IMR-90 (cell line): Measurements from ENCODE around the gene CHPT1. TPM values are rescaled to one million over a fixed set of nuclear protein-coding genes. Genes with fewer than 3 reads are reported as not detected.

Source experiments
- ATAC-seq: fragments of 200-7000 bp; cut with Tn5 transposase; 2 replicates; pipeline ENCODE4 v1.9.1; 2020; ENCODE audit warnings: low read depth, mild to moderate bottlenecking, moderate library complexity
- BruUV-seq: library from RNA; stranded (reverse); fragments of 400-500 nt; replicated peaks from 2 replicates; lab custom pipeline; 2021; lab: Mats Ljungman, UMichigan
- CTCF ChIA-PET: fragments of 300-600 bp; formaldehyde crosslinking; extraction: SDS; loops from one replicate; lab custom pipeline; 2021; ENCODE audit warnings: antibody characterized with exemption; lab: Yijun Ruan, JAX
- POLR2A ChIA-PET: fragments of 300-600 bp; sonication (Branson Sonifier 250); formaldehyde crosslinking; loops from one replicate; lab custom pipeline; 2022; ENCODE audit warnings: antibody characterized with exemption; ENCODE audit not compliant: unreplicated experiment; lab: Charles Lee
- DNase-seq: peaks from one replicate; pipeline ENCODE4 v3.0.0; 2013
- H2AFZ ChIP-seq: replicated peaks from 2 replicates; pipeline ENCODE3; 2013; ENCODE audit warnings: low read length, mild to moderate bottlenecking; ENCODE audit not compliant: poor library complexity
- H2AK5ac ChIP-seq: 2 replicates; pipeline ENCODE4 v1.6.1; 2013; ENCODE audit warnings: low read depth, low read length, inconsistent platforms
- H2AK9ac ChIP-seq: replicated peaks from 2 replicates; pipeline ENCODE3; 2013; ENCODE audit warnings: mild to moderate bottlenecking, low read depth, low read length, moderate library complexity; ENCODE audit not compliant: poor library complexity
- H2BK120ac ChIP-seq: 2 replicates; pipeline ENCODE4 v1.6.1; 2013; ENCODE audit warnings: low read depth, low read length, inconsistent platforms
- H2BK15ac ChIP-seq: 3 replicates; pipeline ENCODE4 v1.6.1; 2013; ENCODE audit warnings: low read depth, low read length, inconsistent platforms
- H2BK20ac ChIP-seq: 2 replicates; pipeline ENCODE4 v1.6.1; 2013; ENCODE audit warnings: low read depth, mild to moderate bottlenecking, inconsistent platforms, low read length, moderate library complexity
- H2BK5ac ChIP-seq: 2 replicates; pipeline ENCODE4 v1.6.1; 2013; ENCODE audit warnings: mild to moderate bottlenecking, low read depth, low read length, inconsistent platforms; ENCODE audit not compliant: poor library complexity, severe bottlenecking
- H3K14ac ChIP-seq: replicated peaks from 2 replicates; pipeline ENCODE4 v1.6.1; 2013; ENCODE audit warnings: low read depth, low read length, inconsistent platforms
- H3K18ac ChIP-seq: 2 replicates; pipeline ENCODE4 v1.6.1; 2013; ENCODE audit warnings: low read depth, low read length, control low read depth
- H3K23ac ChIP-seq: 2 replicates; pipeline ENCODE4 v1.6.1; 2013; ENCODE audit warnings: low read depth, low read length, inconsistent platforms
- H3K27ac ChIP-seq: 2 replicates; pipeline ENCODE4 v1.5.1; 2013; ENCODE audit warnings: mild to moderate bottlenecking, control low read depth, low read length; ENCODE audit not compliant: insufficient read depth
- H3K27me3 ChIP-seq: 2 replicates; pipeline ENCODE4 v1.6.1; 2013; ENCODE audit warnings: low read length; ENCODE audit not compliant: control insufficient read depth, insufficient read depth
- H3K36me3 ChIP-seq: 2 replicates; pipeline ENCODE4 v1.6.1; 2013; ENCODE audit warnings: low read length, mixed read lengths; ENCODE audit not compliant: control insufficient read depth, insufficient read depth
- H3K4ac ChIP-seq: 2 replicates; pipeline ENCODE4 v1.6.1; 2013; ENCODE audit warnings: low read depth, low read length, inconsistent platforms
- H3K4me1 ChIP-seq: 2 replicates; pipeline ENCODE4 v1.6.1; 2013; ENCODE audit warnings: low read length, mixed read lengths; ENCODE audit not compliant: control insufficient read depth, insufficient read depth
- H3K4me2 ChIP-seq: 2 replicates; pipeline ENCODE4 v1.6.1; 2013; ENCODE audit warnings: low read depth, mild to moderate bottlenecking, control low read depth, low read length, moderate library complexity
- H3K4me3 ChIP-seq: 2 replicates; pipeline ENCODE4 v1.5.1; 2013; ENCODE audit warnings: low read depth, mild to moderate bottlenecking, control low read depth, low read length, moderate library complexity; ENCODE audit not compliant: insufficient read depth
- H3K56ac ChIP-seq: 2 replicates; pipeline ENCODE4 v1.6.1; 2013; ENCODE audit warnings: low read length, inconsistent platforms; ENCODE audit not compliant: insufficient read depth; ENCODE audit errors: extremely low read depth
- H3K79me1 ChIP-seq, 2 experiments: 2 replicates each; pipeline ENCODE4 v1.6.1; 2013; ENCODE audit warnings: low read length in 2 of 2, inconsistent platforms in 1 of 2, low read depth in 1 of 2
- H3K9ac ChIP-seq: 2 replicates; pipeline ENCODE4 v1.6.1; 2013; ENCODE audit warnings: low read depth, low read length, control low read depth
- H3K9me1 ChIP-seq: 2 replicates; pipeline ENCODE4 v1.6.1; 2013; ENCODE audit warnings: low read length, inconsistent platforms; ENCODE audit not compliant: insufficient read depth
- H3K9me3 ChIP-seq: 2 replicates; pipeline ENCODE4 v1.6.1; 2013; ENCODE audit warnings: low read length; ENCODE audit not compliant: control insufficient read depth, insufficient read depth
- H4K20me1 ChIP-seq: 2 replicates; pipeline ENCODE4 v1.6.1; 2013; ENCODE audit warnings: low read length, inconsistent platforms; ENCODE audit not compliant: insufficient read depth
- H4K5ac ChIP-seq: 2 replicates; pipeline ENCODE4 v1.6.1; 2013; ENCODE audit warnings: mild to moderate bottlenecking, low read depth, low read length, control low read depth
- H4K8ac ChIP-seq, 2 experiments: 2 replicates each; pipeline ENCODE4 v1.6.1; 2013; ENCODE audit warnings: low read depth in 2 of 2, low read length in 2 of 2, control low read depth in 1 of 2, inconsistent platforms in 1 of 2
- H4K91ac ChIP-seq: 2 replicates; pipeline ENCODE4 v1.6.1; 2013; ENCODE audit warnings: low read depth, low read length, inconsistent platforms; ENCODE audit not compliant: insufficient read depth
- CHD1 ChIP-seq: IDR thresholded peaks from 2 replicates; pipeline ENCODE4 v1.6.1; 2012; ENCODE audit warnings: low read depth, low read length, improper control_type of control experiment
- CTCF ChIP-seq: conservative IDR thresholded peaks from 2 replicates; pipeline ENCODE4 v1.5.1; 2012; ENCODE audit warnings: mild to moderate bottlenecking, low read depth, low read length, improper control_type of control experiment
- ELK1 ChIP-seq: fragments of 150-350 bp; IDR thresholded peaks from 2 replicates; pipeline ENCODE4 v1.6.1; 2016; ENCODE audit warnings: low read depth, mild to moderate bottlenecking, low read length, moderate library complexity, borderline replicate concordance
- MAFK ChIP-seq: IDR thresholded peaks from 2 replicates; pipeline ENCODE4 v1.6.1; 2012; ENCODE audit warnings: low read depth, low read length, improper control_type of control experiment
- MAZ ChIP-seq: IDR thresholded peaks from 2 replicates; pipeline ENCODE4 v1.6.1; 2012; ENCODE audit warnings: low read depth, mild to moderate bottlenecking, low read length, improper control_type of control experiment, moderate library complexity, borderline replicate concordance
- MXI1 ChIP-seq: IDR thresholded peaks from 2 replicates; pipeline ENCODE4 v1.6.1; 2012; ENCODE audit warnings: low read depth, mild to moderate bottlenecking, low read length, moderate library complexity, borderline replicate concordance
- NFE2L2 ChIP-seq: fragments of 150-350 bp; IDR thresholded peaks from 2 replicates; pipeline ENCODE4 v1.6.1; 2016; ENCODE audit warnings: low read depth, mild to moderate bottlenecking, low read length
- POLR2A ChIP-seq: IDR thresholded peaks from 2 replicates; pipeline ENCODE4 v1.6.1; 2012; ENCODE audit warnings: mild to moderate bottlenecking, low read depth, low read length
- RCOR1 ChIP-seq: IDR thresholded peaks from 2 replicates; pipeline ENCODE4 v1.6.1; 2012; ENCODE audit warnings: mild to moderate bottlenecking, low read length, improper control_type of control experiment; ENCODE audit not compliant: insufficient replicate concordance
- SMC3 ChIP-seq: fragments of 150-350 bp; IDR thresholded peaks from 2 replicates; pipeline ENCODE4 v1.6.1; 2016; ENCODE audit warnings: low read depth, mild to moderate bottlenecking, antibody characterized with exemption, low read length, moderate library complexity
- USF2 ChIP-seq: fragments of 150-350 bp; IDR thresholded peaks from 2 replicates; pipeline ENCODE4 v1.6.1; 2017; ENCODE audit warnings: mild to moderate bottlenecking, antibody characterized with exemption, low read length, low read depth
- WGBS, 2 experiments: methylation state at CpG; one replicate each; pipeline versions ENCODE4 v1.1.5 to v1.1.7; 2013; ENCODE audit warnings: missing lambda C conversion rate in 2 of 2; ENCODE audit not compliant: insufficient read length in 1 of 2; ENCODE audit errors: extremely low coverage in 2 of 2; 5-methylcytosine and 5-hydroxymethylcytosine counted together
- dilution Hi-C: fragments of 300-500 bp; cut with HindIII; formaldehyde crosslinking; loops from one replicate; pipeline ENCODE4 v1.14.3; 2018; ENCODE audit warnings: low sequenced_read_pairs; ENCODE audit not compliant: unreplicated experiment
- in situ Hi-C: fragments of 300-500 bp; cut with MboI; formaldehyde crosslinking; loops from 3 replicates; pipeline ENCODE4 v1.14.3; 2019; ENCODE audit warnings: low sequenced_read_pairs, inconsistent platforms, mixed read lengths
- intact Hi-C: fragments of 100-400 bp; cut with micrococcal nuclease; formaldehyde crosslinking; loops from 2 replicates; pipeline ENCODE4 v1.10.0; 2022
- polyA plus RNA-seq, 3 experiments: library from polyadenylated mRNA; depleted of rRNA; stranded (reverse); fragments of >200 nt; gene quantifications; 2 replicates each; pipeline ENCODE4 v1.2.3, GENCODE V29; 2012; ENCODE audit warnings: low replicate concordance in 1 of 3
- total RNA-seq: library from RNA; depleted of rRNA; stranded (reverse); fragments of >200 nt; gene quantifications from 2 replicates; pipeline ENCODE4 v1.2.3, GENCODE V29; 2012

Gene CHPT1
- total and polyA plus RNA-seq, 2 of the 4 experiments (the other 2 are of a cell fraction), result 8.1 to 11.7 TPM

- POLR2A ChIA-PET, result no interaction called here
- Histone ChIP-seq H3K27ac (no peak overlapping the region), H4K8ac (no peak overlapping the region), H3K27me3 (no peaks in the 10 kb centered on the region), H3K4ac (no peak overlapping the region), H4K20me1 (no peaks in the 10 kb centered on the region), H2BK20ac (no peak overlapping the region), H3K18ac (no peak overlapping the region), H3K14ac (no peak overlapping the region), H3K9me3 (no peaks in the 10 kb centered on the region), H2BK15ac (no peak overlapping the region), H2AFZ (no peak overlapping the region), H3K4me2 (no peak overlapping the region), H4K91ac (no peak overlapping the region), H3K9me1 (no peaks in the 10 kb centered on the region; the same call in 1 of the 2 replicates), H3K79me1 (no peaks in the 10 kb centered on the region), H3K56ac (no peak overlapping the region), H3K36me3 (peaks cover 24% of the 10 kb centered on the region), H3K4me3 (no peak overlapping the region), H2AK9ac (no peak overlapping the region), H3K23ac (no peak overlapping the region), H3K9ac (no peak overlapping the region), H2AK5ac (no peak overlapping the region), H3K4me1 (no peaks in the 10 kb centered on the region), H2BK5ac (no peak overlapping the region), H2BK120ac (no peak overlapping the region), H4K5ac (no peak overlapping the region)
- intact Hi-C loops, result no loop called here
- ATAC-seq (no peak), DNase-seq (no peak)
- dilution Hi-C loops, result no loop called here
- TF ChIP-seq MAZ (no peak), SMC3 (no peak), MXI1 (no peak), ELK1 (no peak), CTCF (no peak), RCOR1 (no peak), CHD1 (no peak), NFE2L2 (no peak), MAFK (no peak), USF2 (no peak), POLR2A (no peak)
- WGBS, 2 experiments, result no CpG with 5 or more reads among the region's 3 CpGs
- in situ Hi-C loops, result no loop called here
- BruUV-seq, result no TSS peak
- CTCF ChIA-PET, result interaction anchor here (0.6 kb wide), 1 partner anchor 1545 kb away, joined by 3 read pairs; no protein-coding TSS in a partner anchor
Observed at GRCh38 chr12:101745481-101745880, 48.0 kb downstream of the CHPT1 start.
